HEK293 (cell line): ENCODE results near the gene CDC5L.

Source experiments
- EGR2 ChIP-seq: fragments of 450-650 bp; formaldehyde crosslinking; IDR thresholded peaks from 2 replicates; pipeline ENCODE4 v1.5.1; 2016; ENCODE audit warnings: low read depth, missing biosample characterization, missing genetic modification characterization
- HOXA7 ChIP-seq: sonication (generic); formaldehyde crosslinking; IDR thresholded peaks from 2 replicates; pipeline ENCODE4 v1.8.1; 2022; ENCODE audit warnings: missing genetic modification reagents, borderline replicate concordance
- ZNF341 ChIP-seq: fragments of 450-650 bp; formaldehyde crosslinking; IDR thresholded peaks from 2 replicates; pipeline ENCODE4; 2016; ENCODE audit warnings: low read depth, missing biosample characterization, missing genetic modification characterization
- TF ChIP-seq, protein P1 (sequence below): fragments of 450-650 bp; formaldehyde crosslinking; IDR thresholded peaks from 2 replicates; pipeline ENCODE4 v1.5.1; 2016; ENCODE audit warnings: missing biosample characterization, missing genetic modification characterization
- TF ChIP-seq, protein P2 (sequence below): sonication (generic); formaldehyde crosslinking; IDR thresholded peaks from 2 replicates; pipeline ENCODE4 v1.8.1; 2022; ENCODE audit warnings: mild to moderate bottlenecking, moderate library complexity, missing genetic modification reagents

DNA sequence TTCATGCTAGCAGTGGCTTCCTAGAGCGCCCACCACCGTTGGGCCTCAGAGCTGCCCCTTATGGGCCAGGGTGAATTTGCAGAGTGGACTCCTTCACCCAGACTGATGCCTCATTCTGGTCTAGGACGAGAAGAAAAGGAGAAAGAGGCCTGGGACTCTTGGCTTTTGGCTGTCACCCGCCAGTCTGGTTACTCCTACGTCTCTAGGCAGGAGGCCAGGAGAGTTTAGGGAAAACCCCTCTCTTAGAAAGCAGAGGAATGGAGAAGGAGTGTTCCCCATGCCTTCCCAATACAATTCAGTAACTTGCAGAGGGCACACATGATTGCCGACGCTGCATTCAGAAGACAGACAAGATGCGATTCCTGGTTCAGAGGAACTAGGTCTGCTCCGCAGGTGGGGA lies 70.1 kb downstream of the CDC5L start:
- TF ChIP-seq EGR2 (tag by site-specific recombination) (no peak), ZNF341 (tag by site-specific recombination) (no peak), HOXA7 (no peak)
- TF ChIP-seq, protein P1, sequence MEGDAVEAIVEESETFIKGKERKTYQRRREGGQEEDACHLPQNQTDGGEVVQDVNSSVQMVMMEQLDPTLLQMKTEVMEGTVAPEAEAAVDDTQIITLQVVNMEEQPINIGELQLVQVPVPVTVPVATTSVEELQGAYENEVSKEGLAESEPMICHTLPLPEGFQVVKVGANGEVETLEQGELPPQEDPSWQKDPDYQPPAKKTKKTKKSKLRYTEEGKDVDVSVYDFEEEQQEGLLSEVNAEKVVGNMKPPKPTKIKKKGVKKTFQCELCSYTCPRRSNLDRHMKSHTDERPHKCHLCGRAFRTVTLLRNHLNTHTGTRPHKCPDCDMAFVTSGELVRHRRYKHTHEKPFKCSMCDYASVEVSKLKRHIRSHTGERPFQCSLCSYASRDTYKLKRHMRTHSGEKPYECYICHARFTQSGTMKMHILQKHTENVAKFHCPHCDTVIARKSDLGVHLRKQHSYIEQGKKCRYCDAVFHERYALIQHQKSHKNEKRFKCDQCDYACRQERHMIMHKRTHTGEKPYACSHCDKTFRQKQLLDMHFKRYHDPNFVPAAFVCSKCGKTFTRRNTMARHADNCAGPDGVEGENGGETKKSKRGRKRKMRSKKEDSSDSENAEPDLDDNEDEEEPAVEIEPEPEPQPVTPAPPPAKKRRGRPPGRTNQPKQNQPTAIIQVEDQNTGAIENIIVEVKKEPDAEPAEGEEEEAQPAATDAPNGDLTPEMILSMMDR (tag by site-specific recombination) = no peak
- TF ChIP-seq, protein P2, sequence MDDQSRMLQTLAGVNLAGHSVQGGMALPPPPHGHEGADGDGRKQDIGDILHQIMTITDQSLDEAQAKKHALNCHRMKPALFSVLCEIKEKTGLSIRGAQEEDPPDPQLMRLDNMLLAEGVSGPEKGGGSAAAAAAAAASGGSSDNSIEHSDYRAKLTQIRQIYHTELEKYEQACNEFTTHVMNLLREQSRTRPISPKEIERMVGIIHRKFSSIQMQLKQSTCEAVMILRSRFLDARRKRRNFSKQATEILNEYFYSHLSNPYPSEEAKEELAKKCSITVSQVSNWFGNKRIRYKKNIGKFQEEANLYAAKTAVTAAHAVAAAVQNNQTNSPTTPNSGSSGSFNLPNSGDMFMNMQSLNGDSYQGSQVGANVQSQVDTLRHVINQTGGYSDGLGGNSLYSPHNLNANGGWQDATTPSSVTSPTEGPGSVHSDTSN (CRISPR knock-in tag) = no peak
